Nephron (organoid): Measurements from ENCODE around the gene DLST.

ENCODE experiments used
- H3K27ac Mint-ChIP-seq, 3 experiments: 2 replicates each; pipeline ENCODE4 v1.8.0; 2020; ENCODE audit warnings: mixed read lengths in 3 of 3, mild to moderate bottlenecking in 2 of 3, moderate library complexity in 1 of 3
- H3K27me3 Mint-ChIP-seq: 2 replicates; pipeline ENCODE4 v1.8.0; 2021; ENCODE audit warnings: low read depth, mild to moderate bottlenecking, moderate library complexity, mixed read lengths
- H3K36me3 Mint-ChIP-seq: 2 replicates; pipeline ENCODE4 v1.8.0; 2020; ENCODE audit warnings: low read depth, mixed read lengths
- H3K4me1 Mint-ChIP-seq: 2 replicates; pipeline ENCODE4 v1.8.0; 2020; ENCODE audit warnings: mixed read lengths
- H3K4me3 Mint-ChIP-seq, 3 experiments: 2 replicates each; pipeline ENCODE4 v1.8.0; 2020; ENCODE audit warnings: mild to moderate bottlenecking in 3 of 3, mixed read lengths in 3 of 3, moderate library complexity in 2 of 3
- H3K9me3 Mint-ChIP-seq: 2 replicates; pipeline ENCODE4 v1.8.0; 2020; ENCODE audit warnings: mixed read lengths
- TF ChIP-seq, protein P1 (sequence below), 3 experiments: fragments of 200-600 bp; sonication (generic); IDR thresholded peaks; one replicate each; pipeline ENCODE4 v1.5.0; 2021; ENCODE audit warnings: antibody characterized with exemption in 3 of 3; ENCODE audit not compliant: unreplicated experiment in 3 of 3

Gene DLST

DNA sequence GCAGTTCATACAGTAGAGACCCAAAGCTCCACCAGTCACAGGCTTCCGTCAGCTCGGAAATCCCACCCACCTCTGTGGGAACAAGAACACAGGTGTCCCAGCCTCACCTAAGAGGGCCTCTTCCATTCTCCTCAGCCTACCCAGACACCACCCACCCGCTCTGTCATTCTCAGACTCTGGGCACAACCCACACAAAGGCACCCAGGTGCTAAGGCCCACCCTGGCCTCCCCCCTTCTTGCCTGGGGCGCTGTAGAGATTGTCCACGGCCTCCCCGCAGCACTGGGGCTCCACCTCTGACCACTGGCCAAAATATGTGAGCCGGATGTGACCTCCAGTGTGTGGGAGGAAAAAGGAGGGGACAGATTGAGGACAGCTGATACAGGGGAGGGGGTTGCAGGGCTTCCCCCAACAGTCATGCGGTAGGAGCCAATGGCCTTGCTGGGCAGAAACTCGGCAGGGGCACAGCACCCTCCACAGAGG lies 27.2 kb downstream of the DLST start:
- peaks cover 5% of the 10 kb centered on the region for H3K36me3 Mint-ChIP-seq
- H3K4me1 Mint-ChIP-seq, result peaks cover 13% of the 10 kb centered on the region
- H3K4me3 Mint-ChIP-seq, result no peak overlapping the region
- TF ChIP-seq, protein P1, sequence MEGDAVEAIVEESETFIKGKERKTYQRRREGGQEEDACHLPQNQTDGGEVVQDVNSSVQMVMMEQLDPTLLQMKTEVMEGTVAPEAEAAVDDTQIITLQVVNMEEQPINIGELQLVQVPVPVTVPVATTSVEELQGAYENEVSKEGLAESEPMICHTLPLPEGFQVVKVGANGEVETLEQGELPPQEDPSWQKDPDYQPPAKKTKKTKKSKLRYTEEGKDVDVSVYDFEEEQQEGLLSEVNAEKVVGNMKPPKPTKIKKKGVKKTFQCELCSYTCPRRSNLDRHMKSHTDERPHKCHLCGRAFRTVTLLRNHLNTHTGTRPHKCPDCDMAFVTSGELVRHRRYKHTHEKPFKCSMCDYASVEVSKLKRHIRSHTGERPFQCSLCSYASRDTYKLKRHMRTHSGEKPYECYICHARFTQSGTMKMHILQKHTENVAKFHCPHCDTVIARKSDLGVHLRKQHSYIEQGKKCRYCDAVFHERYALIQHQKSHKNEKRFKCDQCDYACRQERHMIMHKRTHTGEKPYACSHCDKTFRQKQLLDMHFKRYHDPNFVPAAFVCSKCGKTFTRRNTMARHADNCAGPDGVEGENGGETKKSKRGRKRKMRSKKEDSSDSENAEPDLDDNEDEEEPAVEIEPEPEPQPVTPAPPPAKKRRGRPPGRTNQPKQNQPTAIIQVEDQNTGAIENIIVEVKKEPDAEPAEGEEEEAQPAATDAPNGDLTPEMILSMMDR (IDR thresholded peaks at IDR 0.05; ENCODE audit: unreplicated experiment in 3 of 3), result no peak
- peak overlapping the region in 1 of 3 experiments; percentile 33 for H3K27ac Mint-ChIP-seq
- no peaks in the 10 kb centered on the region for H3K27me3 Mint-ChIP-seq
- H3K9me3 Mint-ChIP-seq, result no peaks in the 10 kb centered on the region

- Mint-ChIP-seq H3K4me3 (no peak overlapping the region), H3K27ac (no peak overlapping the region), H3K36me3 (peaks cover 5% of the 10 kb centered on the region), H3K9me3 (no peaks in the 10 kb centered on the region), H3K4me1 (peaks cover 18% of the 10 kb centered on the region), H3K27me3 (no peaks in the 10 kb centered on the region)
- TF ChIP-seq, protein P1 (IDR thresholded peaks at IDR 0.05; ENCODE audit: unreplicated experiment in 3 of 3), result no peak
These were observed 27.8 kb downstream of the DLST start for GRCh38 chr14:74909501-74909900.

- Mint-ChIP-seq H3K27ac (no peak overlapping the region), H3K9me3 (no peaks in the 10 kb centered on the region), H3K36me3 (peaks cover 5% of the 10 kb centered on the region), H3K4me3 (no peak overlapping the region), H3K27me3 (no peaks in the 10 kb centered on the region), H3K4me1 (peaks cover 18% of the 10 kb centered on the region)
- TF ChIP-seq, protein P1 (IDR thresholded peaks at IDR 0.05; ENCODE audit: unreplicated experiment in 3 of 3), result no peak
These were observed 28.2 kb downstream of the DLST start for GRCh38 chr14:74909911-74910310.

GRCh38 chr14:74910556-74910955 lies 28.8 kb downstream of the DLST start:
- TF ChIP-seq, protein P1 (IDR thresholded peaks at IDR 0.05; ENCODE audit: unreplicated experiment in 3 of 3), result no peak
- peaks cover 18% of the 10 kb centered on the region for H3K4me1 Mint-ChIP-seq
- no peaks in the 10 kb centered on the region for H3K27me3 Mint-ChIP-seq
- H3K36me3 Mint-ChIP-seq, result peaks cover 1% of the 10 kb centered on the region
- no peak overlapping the region for H3K27ac Mint-ChIP-seq
- H3K4me3 Mint-ChIP-seq, result no peak overlapping the region
- no peaks in the 10 kb centered on the region for H3K9me3 Mint-ChIP-seq

- no peaks in the 10 kb centered on the region for H3K27me3 Mint-ChIP-seq
- TF ChIP-seq, protein P1 (IDR thresholded peaks at IDR 0.05; ENCODE audit: unreplicated experiment in 3 of 3), result no peak
- no peaks in the 10 kb centered on the region for H3K36me3 Mint-ChIP-seq
- no peak overlapping the region for H3K27ac Mint-ChIP-seq
- no peaks in the 10 kb centered on the region for H3K9me3 Mint-ChIP-seq
- H3K4me3 Mint-ChIP-seq, result no peak overlapping the region
- peaks cover 22% of the 10 kb centered on the region for H3K4me1 Mint-ChIP-seq
These were observed 29.5 kb downstream of the DLST start for GRCh38 chr14:74911221-74911620.

GRCh38 chr14:74911704-74912103 lies 30.0 kb downstream of the DLST start:
- no peaks in the 10 kb centered on the region for H3K9me3 Mint-ChIP-seq
- H3K27me3 Mint-ChIP-seq, result no peaks in the 10 kb centered on the region
- no peak overlapping the region for H3K4me3 Mint-ChIP-seq
- TF ChIP-seq, protein P1 (IDR thresholded peaks at IDR 0.05; ENCODE audit: unreplicated experiment in 3 of 3), result no peak
- no peak overlapping the region for H3K27ac Mint-ChIP-seq
- peaks cover 27% of the 10 kb centered on the region for H3K4me1 Mint-ChIP-seq
- H3K36me3 Mint-ChIP-seq, result no peaks in the 10 kb centered on the region
